Measurements from ENCODE around the gene KDM4C.

KDM4C gene

GRCh38 chr9:7121664-7122063, 363.9 kb downstream of the KDM4C start:
- in situ Hi-C loops (cut with MboI; ENCODE audit: low sequenced_read_pairs), result no loop called here

- in situ Hi-C loops (cut with MboI; ENCODE audit: low sequenced_read_pairs), result no loop called here
Observed at GRCh38 chr9:7123743-7124142, 366.0 kb downstream of the KDM4C start.

DNA sequence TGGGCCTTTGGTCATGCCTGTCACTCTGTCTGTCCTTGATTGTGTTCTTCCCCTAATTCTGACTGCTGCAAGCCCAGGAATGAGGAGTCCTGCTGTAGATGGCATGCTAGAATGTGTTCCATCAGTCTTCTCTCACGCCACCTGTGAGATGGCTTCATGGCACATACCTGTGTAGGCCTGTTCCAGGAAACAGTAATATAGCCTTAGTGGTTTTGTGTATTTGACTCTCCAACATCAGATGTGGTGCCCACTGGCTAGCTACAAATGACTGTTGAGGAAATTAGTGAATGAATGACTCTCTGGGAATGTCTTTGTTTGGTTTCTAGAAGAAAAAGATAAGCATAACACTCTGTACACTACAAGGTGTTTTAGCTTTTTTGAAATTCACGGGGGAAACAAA, 367.5 kb downstream of the KDM4C start:
- in situ Hi-C loops (cut with MboI; ENCODE audit: low sequenced_read_pairs), result no loop called here

DNA sequence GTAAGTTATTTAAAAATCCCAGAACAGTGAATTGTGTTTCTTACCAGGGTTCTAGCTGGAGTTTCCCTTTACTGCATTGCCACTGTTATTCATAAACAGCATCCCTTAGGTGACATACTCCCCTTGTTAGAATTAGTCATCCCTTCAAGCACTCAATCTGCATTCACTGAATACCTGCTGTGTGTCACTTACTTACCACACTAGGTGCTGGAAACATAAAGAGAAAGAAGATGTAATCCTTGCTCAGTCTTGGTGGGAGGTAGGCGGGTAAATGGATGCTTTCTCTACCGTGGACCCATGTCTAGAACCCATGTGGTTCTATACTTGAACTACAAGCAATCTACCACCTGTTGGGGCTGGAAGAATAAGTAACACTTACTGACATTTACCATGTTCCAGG, 371.6 kb downstream of the KDM4C start:
- in situ Hi-C loops (cut with MboI; ENCODE audit: low sequenced_read_pairs), result no loop called here

DNA sequence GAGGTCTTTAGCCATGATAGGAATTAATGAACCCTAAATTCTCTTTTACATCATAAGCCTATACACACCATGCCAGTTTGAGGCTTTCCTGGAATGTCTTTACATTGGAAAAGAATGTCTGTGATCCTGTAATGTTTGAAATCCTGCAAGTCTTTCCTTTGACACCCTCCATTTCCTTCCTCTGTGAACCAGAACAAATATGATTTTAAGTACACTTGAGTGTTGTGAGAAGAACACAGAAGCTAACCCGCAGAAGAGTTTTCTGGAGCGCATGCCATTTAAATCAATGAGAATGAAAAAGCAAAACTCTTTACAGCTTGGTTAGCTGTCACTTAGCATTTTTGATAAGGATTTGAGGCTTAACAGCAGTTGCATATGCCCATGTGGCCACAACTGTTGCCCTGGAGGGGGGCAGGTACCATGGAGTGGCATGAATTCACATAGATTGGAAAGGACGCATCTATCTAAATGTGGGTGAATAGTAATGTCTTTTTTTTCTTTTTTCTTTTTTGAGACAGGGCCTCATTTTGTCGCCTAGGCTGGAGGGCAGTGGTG, 372.6 kb downstream of the KDM4C start:
- in situ Hi-C loops (cut with MboI; ENCODE audit: low sequenced_read_pairs), result no loop called here

- in situ Hi-C loops (cut with MboI; ENCODE audit: low sequenced_read_pairs), result no loop called here
Observed at GRCh38 chr9:7132605-7133004, 374.8 kb downstream of the KDM4C start.

GRCh38 chr9:7135735-7136134, 378.0 kb downstream of the KDM4C start:
- in situ Hi-C loops (cut with MboI; ENCODE audit: low sequenced_read_pairs), result no loop called here

GRCh38 chr9:7137040-7137439, 379.3 kb downstream of the KDM4C start:
- in situ Hi-C loops (cut with MboI; ENCODE audit: low sequenced_read_pairs), result no loop called here

DNA sequence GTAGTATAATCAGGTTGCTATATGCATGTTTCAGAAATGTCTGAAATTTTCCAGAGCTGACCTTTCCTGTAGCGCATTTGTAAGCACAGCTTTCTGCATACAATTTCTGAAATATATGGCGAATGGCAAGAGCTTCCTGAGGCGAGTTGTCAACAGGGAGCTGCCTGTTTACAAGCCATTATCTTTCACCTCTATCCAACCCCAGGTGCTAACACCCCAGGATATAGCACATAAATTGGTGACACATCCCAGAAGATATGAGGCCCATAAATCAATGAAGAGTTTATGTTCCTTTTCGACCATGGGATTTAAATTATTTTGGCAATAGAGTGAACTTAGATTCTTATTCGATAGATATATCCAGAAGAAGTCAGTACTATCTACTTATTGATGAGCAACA, 379.8 kb downstream of the KDM4C start:
- in situ Hi-C loops (cut with MboI; ENCODE audit: low sequenced_read_pairs), result no loop called here

GRCh38 chr9:7139886-7140285, 382.1 kb downstream of the KDM4C start:
- in situ Hi-C loops (cut with MboI; ENCODE audit: low sequenced_read_pairs), result no loop called here

DNA sequence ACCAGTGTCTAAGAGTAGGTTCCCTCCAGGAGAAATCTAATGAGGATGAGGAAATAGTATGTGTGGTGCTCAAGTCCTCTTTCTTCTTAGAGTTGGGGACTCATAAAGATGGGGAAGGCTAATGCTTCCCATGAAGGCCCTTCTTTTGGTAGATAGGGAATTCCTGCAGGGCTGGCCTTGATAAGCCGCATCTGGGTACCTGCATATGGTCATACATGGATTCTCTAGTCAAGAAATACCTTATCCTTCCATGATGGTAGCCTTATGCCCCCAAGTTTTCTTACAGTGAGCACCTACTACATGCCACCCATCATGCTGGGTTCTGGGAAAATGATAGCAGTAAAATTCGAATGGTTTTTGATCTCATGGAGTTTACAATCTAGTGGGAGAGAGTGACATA, 382.6 kb downstream of the KDM4C start:
- in situ Hi-C loops (cut with MboI; ENCODE audit: low sequenced_read_pairs), result no loop called here

DNA sequence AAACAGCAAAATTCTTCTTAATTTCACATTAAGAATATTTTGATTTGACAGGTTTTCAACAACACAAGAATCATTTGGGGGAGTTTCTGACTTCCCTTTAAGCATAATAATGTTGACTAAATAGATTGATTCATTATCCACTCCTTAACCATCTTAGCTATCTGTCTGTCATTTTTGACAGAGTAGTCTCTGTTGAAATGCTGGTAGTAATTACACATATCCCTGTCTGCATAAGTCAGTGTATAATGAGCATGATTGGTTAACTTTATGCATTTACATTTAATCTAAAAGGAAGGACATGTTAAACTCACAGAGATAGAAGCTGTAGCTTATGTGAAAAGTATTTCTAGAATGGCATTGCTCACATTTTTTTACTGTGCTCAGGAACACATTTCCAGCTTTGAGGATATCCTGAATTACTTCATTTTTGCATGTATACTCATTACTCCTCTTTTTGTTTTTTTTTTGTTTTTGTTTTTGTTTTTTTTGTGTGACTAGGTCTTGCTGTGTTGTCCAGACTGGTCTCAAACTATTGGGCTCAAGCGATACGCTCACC, 385.9 kb downstream of the KDM4C start:
- in situ Hi-C loops (cut with MboI; ENCODE audit: low sequenced_read_pairs), result no loop called here

GRCh38 chr9:7144265-7145046, 386.7 kb downstream of the KDM4C start:
- in situ Hi-C loops (cut with MboI; ENCODE audit: low sequenced_read_pairs), result no loop called here

- in situ Hi-C loops (cut with MboI; ENCODE audit: low sequenced_read_pairs), result no loop called here
Observed at GRCh38 chr9:7145361-7146069, 387.7 kb downstream of the KDM4C start.

GRCh38 chr9:7146582-7146981, 388.8 kb downstream of the KDM4C start:
- in situ Hi-C loops (cut with MboI; ENCODE audit: low sequenced_read_pairs), result no loop called here

DNA sequence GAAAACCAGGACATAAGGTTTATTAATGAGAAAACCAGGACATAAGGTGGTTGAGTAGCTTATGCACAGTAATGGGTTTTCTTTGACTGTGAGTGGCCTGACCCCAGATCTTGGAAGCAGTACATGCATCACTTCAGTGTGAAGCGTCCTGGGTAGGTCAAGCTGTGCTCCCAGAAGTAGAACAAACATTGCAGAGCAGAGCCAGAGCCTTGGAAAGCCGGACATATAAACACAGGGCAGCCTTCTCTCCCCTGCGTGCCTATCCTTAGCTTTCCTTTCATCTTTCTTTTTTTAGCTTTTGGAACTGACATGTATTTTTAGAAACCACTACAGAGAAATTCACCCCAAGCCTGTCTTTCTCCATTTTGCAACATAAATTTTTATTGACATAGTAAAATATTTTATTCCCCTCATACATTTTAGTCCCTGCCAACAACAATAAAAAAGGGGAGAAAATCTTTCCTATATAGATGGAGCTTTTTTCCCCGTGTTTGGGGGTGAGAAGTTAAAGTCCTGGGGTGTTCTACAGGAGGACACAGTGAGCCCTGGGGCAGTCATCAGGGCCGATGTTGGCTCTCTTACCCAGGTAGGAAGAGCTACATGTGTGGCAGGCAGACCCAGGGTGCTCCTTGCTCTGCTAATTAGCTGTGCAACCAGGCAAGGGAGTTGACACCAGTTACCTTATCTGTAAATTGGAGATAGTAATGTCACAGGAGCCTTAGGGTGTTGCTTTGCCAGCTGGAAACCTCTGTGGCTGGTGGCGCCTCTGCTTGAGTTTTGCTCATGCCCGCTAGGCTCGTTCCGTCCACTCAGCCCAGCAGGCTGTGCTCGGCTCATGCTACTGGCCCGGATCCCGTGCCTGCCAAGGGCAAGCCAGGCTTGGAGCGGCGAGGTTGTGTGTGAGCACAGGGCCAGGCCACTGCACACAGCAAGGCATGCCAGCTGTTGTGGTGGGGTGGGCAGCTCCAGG, 389.6 kb downstream of the KDM4C start:
- in situ Hi-C loops (cut with MboI; ENCODE audit: low sequenced_read_pairs), result no loop called here

GRCh38 chr9:7148243-7148765, 390.5 kb downstream of the KDM4C start:
- in situ Hi-C loops (cut with MboI; ENCODE audit: low sequenced_read_pairs), result no loop called here

- in situ Hi-C loops (cut with MboI; ENCODE audit: low sequenced_read_pairs), result no loop called here
Observed at GRCh38 chr9:7149258-7149657, 391.5 kb downstream of the KDM4C start.

GRCh38 chr9:7150153-7150890, 392.5 kb downstream of the KDM4C start:
- in situ Hi-C loops (cut with MboI; ENCODE audit: low sequenced_read_pairs), result no loop called here

- in situ Hi-C loops (cut with MboI; ENCODE audit: low sequenced_read_pairs), result no loop called here
Observed at GRCh38 chr9:7153134-7153533, 395.4 kb downstream of the KDM4C start.
